BJ (cell line): Measurements from ENCODE around the gene FUCA1. TPM values are rescaled to one million over a fixed set of nuclear protein-coding genes. Genes with fewer than 3 reads are reported as not detected.

Experiments used
- CTCF ChIA-PET: fragments of 350-600 bp; formaldehyde crosslinking; extraction: SDS; loops from one replicate; lab custom pipeline; 2021; ENCODE audit warnings: antibody characterized with exemption, inconsistent platforms; lab: Yijun Ruan, JAX
- POLR2A ChIA-PET: fragments of 300-600 bp; sonication (Branson Sonifier 250); formaldehyde crosslinking; extraction: SDS; loops from one replicate; lab custom pipeline; 2021; ENCODE audit warnings: antibody characterized with exemption; lab: Charles Lee
- DNase-seq: peaks from one replicate; pipeline ENCODE4 v3.0.0-alpha.2; 2011; ENCODE audit warnings: low read depth
- H3K27me3 ChIP-seq: 2 replicates; pipeline ENCODE4 v1.6.0; 2011; ENCODE audit warnings: low read length; ENCODE audit not compliant: control insufficient read depth, insufficient read depth
- H3K36me3 ChIP-seq: 2 replicates; pipeline ENCODE4 v1.5.1; 2011; ENCODE audit warnings: low read length; ENCODE audit not compliant: control insufficient read depth, insufficient read depth
- H3K4me3 ChIP-seq: 2 replicates; pipeline ENCODE4 v1.5.1; 2011; ENCODE audit warnings: low read depth, mild to moderate bottlenecking, control low read depth, low read length
- polyA plus RNA-seq: library from polyadenylated mRNA; depleted of rRNA; stranded (reverse); fragments of >200 nt; gene quantifications from 2 replicates; pipeline ENCODE4 v1.2.3, GENCODE V29; 2011; rRNA removed
- TF ChIP-seq, protein P1 (sequence below): IDR thresholded peaks from 2 replicates; pipeline ENCODE4 v1.5.1; 2011; ENCODE audit warnings: low read depth, mild to moderate bottlenecking, control low read depth, inconsistent platforms, low read length, moderate library complexity; ENCODE audit not compliant: insufficient read depth

FUCA1 gene
- polyA plus RNA-seq, 1 experiment, result 12.5 TPM

DNA sequence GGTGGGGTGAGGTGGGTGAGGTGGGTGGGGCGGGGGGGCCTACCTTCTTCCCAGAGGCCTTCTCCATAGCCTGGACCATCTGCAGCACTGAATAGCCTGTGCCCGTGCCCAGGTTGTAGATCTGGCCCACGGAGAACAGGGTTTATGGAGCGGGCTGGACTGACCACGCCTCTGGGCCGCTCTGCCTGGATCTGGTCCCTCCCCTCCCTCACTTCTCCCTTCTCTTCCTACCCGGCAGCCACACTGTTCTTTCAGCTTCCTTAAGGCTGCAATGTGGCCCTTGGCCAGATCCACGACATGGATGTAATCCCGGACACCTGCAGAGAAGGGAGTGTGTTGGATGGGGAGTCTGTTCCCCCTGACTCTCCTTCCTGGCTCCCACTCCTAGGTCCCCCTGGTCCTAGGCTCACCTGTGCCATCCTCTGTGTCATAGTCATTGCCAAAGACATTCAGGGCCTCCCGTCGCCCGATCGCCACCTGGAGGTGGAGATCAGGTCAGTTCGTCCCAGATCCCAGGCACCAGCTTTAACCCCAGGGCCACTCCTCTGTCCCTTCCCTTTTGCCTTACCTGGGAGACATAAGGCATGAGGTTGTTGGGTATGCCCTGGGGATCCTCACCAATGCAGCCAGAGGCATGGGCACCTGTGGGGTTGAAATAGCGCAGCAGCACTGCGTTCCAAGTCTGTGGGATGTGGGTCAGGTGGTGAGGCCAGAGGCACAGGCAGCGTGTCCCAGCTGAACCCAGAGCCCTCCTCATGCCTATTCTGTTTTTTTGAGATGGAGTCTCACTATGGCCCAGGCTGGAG, 71.4 kb downstream of the FUCA1 start:
- no peak overlapping the region for H3K4me3 ChIP-seq
- H3K27me3 ChIP-seq, result no peaks in the 10 kb centered on the region
- ChIA-PET CTCF (interaction anchor here (0.9 to 1.6 kb wide), 2 partner anchors 14 to 25 kb away, joined by 3 to 7 read pairs; no protein-coding TSS in a partner anchor), POLR2A (no interaction called here)
- no peak for DNase-seq
- H3K36me3 ChIP-seq, result peaks cover 15% of the 10 kb centered on the region
- TF ChIP-seq, protein P1, sequence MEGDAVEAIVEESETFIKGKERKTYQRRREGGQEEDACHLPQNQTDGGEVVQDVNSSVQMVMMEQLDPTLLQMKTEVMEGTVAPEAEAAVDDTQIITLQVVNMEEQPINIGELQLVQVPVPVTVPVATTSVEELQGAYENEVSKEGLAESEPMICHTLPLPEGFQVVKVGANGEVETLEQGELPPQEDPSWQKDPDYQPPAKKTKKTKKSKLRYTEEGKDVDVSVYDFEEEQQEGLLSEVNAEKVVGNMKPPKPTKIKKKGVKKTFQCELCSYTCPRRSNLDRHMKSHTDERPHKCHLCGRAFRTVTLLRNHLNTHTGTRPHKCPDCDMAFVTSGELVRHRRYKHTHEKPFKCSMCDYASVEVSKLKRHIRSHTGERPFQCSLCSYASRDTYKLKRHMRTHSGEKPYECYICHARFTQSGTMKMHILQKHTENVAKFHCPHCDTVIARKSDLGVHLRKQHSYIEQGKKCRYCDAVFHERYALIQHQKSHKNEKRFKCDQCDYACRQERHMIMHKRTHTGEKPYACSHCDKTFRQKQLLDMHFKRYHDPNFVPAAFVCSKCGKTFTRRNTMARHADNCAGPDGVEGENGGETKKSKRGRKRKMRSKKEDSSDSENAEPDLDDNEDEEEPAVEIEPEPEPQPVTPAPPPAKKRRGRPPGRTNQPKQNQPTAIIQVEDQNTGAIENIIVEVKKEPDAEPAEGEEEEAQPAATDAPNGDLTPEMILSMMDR, result no peak

DNA sequence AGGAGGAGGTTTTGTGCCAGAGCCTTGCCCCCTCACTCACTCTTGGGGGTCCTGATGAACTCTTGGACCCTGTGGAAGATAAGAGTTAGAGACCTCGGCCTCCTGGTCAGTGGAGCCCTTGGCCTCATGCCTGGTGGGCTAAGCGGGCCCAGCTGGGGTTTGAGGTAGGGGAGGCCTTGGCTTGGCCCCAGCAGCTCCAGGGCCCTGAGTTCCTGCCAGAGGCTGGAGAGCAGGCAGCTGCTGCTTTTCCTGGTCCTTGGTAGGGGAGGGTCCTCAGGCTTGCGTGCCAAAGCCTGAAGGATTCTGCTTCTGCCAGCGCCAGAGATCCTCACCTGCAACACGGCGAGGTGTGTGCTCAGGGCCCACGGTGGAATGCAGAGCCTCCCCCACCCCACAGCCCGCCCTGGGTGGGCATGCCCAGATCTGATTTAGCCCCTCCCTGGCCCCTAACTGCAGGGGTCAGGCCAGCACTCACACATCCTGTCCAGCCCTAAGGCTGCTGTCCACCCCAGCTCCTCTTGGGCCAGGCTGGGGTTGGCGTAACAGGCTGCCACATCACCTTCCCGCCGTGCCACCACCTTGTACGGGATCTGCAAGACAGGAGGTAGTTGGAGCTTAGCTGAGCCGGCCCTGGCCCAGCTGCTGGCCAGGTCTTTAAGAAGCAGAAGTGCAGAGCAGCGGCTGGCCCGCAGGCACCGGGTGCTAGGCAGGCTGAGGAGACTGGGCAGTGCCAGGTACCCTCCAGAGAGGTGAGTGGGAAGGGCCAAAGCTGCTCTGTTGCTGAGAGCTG, 72.2 kb downstream of the FUCA1 start:
- CTCF ChIA-PET, result interaction anchor here (0.8 to 1.6 kb wide), 2 partner anchors 24 kb away, joined by 3 to 7 read pairs; no protein-coding TSS in a partner anchor
- Histone ChIP-seq H3K4me3 (no peak overlapping the region), H3K36me3 (peaks cover 15% of the 10 kb centered on the region), H3K27me3 (no peaks in the 10 kb centered on the region)
- TF ChIP-seq, protein P1, result no peak
- DNase-seq, result no peak
- POLR2A ChIA-PET, result no interaction called here

Other genes with a start within 250 kb of the FUCA1 start
- gene RPL11, start 176.5 kb downstream of the FUCA1 start, polyA plus RNA-seq, result 1,288 and 1,806 TPM in 2 replicates
- gene ELOA, start 124.8 kb downstream of the FUCA1 start, polyA plus RNA-seq, result 21.5 and 24.5 TPM in 2 replicates
- 33.7 and 35.2 TPM in 2 replicates for gene PITHD1, start 89.9 kb downstream of the FUCA1 start, polyA plus RNA-seq
- 31.3 and 51.9 TPM in 2 replicates for gene LYPLA2, start 77.1 kb downstream of the FUCA1 start, polyA plus RNA-seq
- gene GALE, start 67.5 kb downstream of the FUCA1 start, polyA plus RNA-seq, result 23.8 and 36.1 TPM in 2 replicates
- 38.4 and 41.7 TPM in 2 replicates for gene HMGCL, start 42.9 kb downstream of the FUCA1 start, polyA plus RNA-seq
- not detected in 2 replicates for gene CNR2, start 45.1 kb upstream of the FUCA1 start, polyA plus RNA-seq
- 30.0 and 51.1 TPM in 2 replicates for gene PNRC2, start 91.5 kb upstream of the FUCA1 start, polyA plus RNA-seq
- 55.1 and 97.8 TPM in 2 replicates for gene SRSF10, start 112.0 kb upstream of the FUCA1 start, polyA plus RNA-seq
- gene MYOM3, start 243.8 kb upstream of the FUCA1 start, polyA plus RNA-seq, result 0.01 TPM in 1 of 2 replicates, not detected in the other